ENCODE data around the gene FIGN. TPM values are rescaled to one million over a fixed set of nuclear protein-coding genes. Genes with fewer than 3 reads are reported as not detected.

Gene FIGN
- total and polyA plus RNA-seq, 2 of the 13 experiments (the other 11 are each of a cell fraction or from before 2014, with no cell fraction given) = 6.6 to 6.7 TPM

- no peaks in the 10 kb centered on the region for H4K20me1 ChIP-seq (ENCODE audit: insufficient read depth, low read length)
- H3K9ac ChIP-seq (ENCODE audit: insufficient read depth, low read depth, low read length) = no peak overlapping the region
- H3K9me3 ChIP-seq (ENCODE audit: low read length) = no peaks in the 10 kb centered on the region
- FAIRE-seq (no peak), ATAC-seq (no peak), DNase-seq (ENCODE audit: low spot score) (no peak)
- H3K4me2 ChIP-seq (ENCODE audit: low read depth, low read length) = no peak overlapping the region
- no peak overlapping the region for H3K4me3 ChIP-seq (replicated peaks in 1 of 3; ENCODE audit: insufficient read depth in 1 of 3, low read depth in 2 of 3, low read length in 3 of 3)
- no peak overlapping the region for H3K27ac ChIP-seq (ENCODE audit: extremely low read length, insufficient read depth, low read length)
- in situ Hi-C loops (cut with HindIII; ENCODE audit: extremely low pct_ligation_motif_present, low pct_unique_long_range_greater_than_20kb) = no loop called here
- CTCF ChIA-PET (ENCODE audit: low intra/inter-chr PET ratio, low total read pairs) = no interaction called here
- POLR2A ChIA-PET = no interaction called here
- intact Hi-C loops (cut with micrococcal nuclease; ENCODE audit: unreplicated experiment) = no loop called here
- no TSS peak for BruUV-seq (replicated peaks)
- no peaks in the 10 kb centered on the region for H3K27me3 ChIP-seq (ENCODE audit: control insufficient read depth in 1 of 2, insufficient read depth in 2 of 2, low read length in 2 of 2)
- H2AFZ ChIP-seq (ENCODE audit: low read length) = no peak overlapping the region
- TF ChIP-seq, protein P1, sequence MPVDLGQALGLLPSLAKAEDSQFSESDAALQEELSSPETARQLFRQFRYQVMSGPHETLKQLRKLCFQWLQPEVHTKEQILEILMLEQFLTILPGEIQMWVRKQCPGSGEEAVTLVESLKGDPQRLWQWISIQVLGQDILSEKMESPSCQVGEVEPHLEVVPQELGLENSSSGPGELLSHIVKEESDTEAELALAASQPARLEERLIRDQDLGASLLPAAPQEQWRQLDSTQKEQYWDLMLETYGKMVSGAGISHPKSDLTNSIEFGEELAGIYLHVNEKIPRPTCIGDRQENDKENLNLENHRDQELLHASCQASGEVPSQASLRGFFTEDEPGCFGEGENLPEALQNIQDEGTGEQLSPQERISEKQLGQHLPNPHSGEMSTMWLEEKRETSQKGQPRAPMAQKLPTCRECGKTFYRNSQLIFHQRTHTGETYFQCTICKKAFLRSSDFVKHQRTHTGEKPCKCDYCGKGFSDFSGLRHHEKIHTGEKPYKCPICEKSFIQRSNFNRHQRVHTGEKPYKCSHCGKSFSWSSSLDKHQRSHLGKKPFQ (CRISPR knock-in tag; IDR thresholded peaks at IDR 0.05; ENCODE audit: insufficient replicate concordance) = no peak
- no peak for TF ChIP-seq ZNF296 (CRISPR knock-in tag; conservative IDR thresholded peaks at IDR 0.05)
- TF ChIP-seq NFIB (CRISPR knock-in tag; IDR thresholded peaks at IDR 0.05; ENCODE audit: borderline replicate concordance) = no peak
- no peak for TF ChIP-seq HINFP (CRISPR knock-in tag; IDR thresholded peaks at IDR 0.05; ENCODE audit: low read depth)
- no peak for TF ChIP-seq ZSCAN20 (CRISPR knock-in tag; IDR thresholded peaks at IDR 0.05; ENCODE audit: borderline replicate concordance)
- TF ChIP-seq ELF3 (CRISPR knock-in tag; IDR thresholded peaks at IDR 0.05) = no peak
- no peaks in the 10 kb centered on the region for H3K4me1 ChIP-seq (ENCODE audit: insufficient read depth, low read length)
- no peaks in the 10 kb centered on the region for H3K79me2 ChIP-seq (ENCODE audit: insufficient read depth, low read length)
- no peaks in the 10 kb centered on the region for H3K36me3 ChIP-seq (replicated peaks in 1 of 2; ENCODE audit: control insufficient read depth in 1 of 2, insufficient read depth in 2 of 2, low read length in 2 of 2)
Measured at GRCh38 chr2:163564236-163564635, 171.6 kb downstream of the FIGN start.

Data from HepG2 (cell line).